HG02885 (cell line): ENCODE data around the gene COX6A1.
"Not testable (repeated sequence)": the region's sequence is repeated elsewhere in the genome, so short reads cannot be mapped to it uniquely, and the experiment has no call there.

Experiments used
- ATAC-seq: cut with Tn5 transposase; IDR thresholded peaks from one replicate; pipeline ENCODE4 v1.9.1; 2021; ENCODE audit warnings: mild to moderate bottlenecking; ENCODE audit not compliant: unreplicated experiment, poor library complexity

Gene COX6A1

DNA sequence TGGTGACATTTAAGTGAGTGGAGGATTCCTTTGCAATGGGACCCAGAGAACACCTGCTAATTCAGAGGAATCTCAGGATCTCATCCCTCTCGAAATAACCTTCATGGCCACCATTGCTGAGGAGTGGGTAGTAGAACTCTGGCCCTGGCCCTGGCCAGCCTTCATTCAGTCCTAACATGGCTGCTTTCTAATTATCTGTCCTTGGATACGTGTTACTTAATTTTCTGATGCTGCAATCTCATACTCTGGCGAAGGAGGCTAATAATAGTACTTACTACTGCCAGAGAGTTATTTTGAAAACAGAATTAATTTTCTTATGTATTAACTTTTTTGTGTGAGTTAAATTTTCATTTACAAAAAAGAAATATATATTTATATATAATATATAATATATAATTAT is 12.1 kb upstream of the COX6A1 start:
- no peak for ATAC-seq

DNA sequence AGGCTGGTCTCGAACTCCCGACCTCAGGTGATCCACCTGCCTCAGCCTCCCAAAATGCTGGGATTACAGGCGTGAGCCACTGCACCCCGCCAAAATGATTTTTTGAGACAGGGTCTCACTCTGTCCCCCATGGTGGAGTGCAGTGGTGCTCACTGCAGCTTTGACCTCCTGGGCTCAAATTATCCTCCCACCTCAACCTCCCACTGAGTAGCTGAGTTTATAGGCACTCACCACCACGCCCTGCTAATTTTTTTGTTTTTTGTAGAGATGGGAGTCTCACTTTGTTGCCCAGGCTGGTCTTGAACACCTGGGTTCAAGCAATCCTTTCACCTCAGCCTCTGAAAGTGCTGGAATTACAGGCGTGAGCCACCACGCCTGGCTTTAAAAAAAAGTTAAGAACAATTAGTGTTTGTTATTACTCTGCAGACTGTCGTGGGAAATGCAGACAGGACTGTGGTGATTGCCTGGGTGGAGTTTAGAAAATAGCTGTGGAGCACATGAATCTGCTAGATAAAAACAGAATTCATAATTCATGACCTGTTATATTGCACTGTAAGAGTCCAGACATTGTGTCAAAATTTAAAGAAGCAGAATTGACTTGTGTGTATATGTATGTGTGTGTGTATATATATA is 9.2 kb upstream of the COX6A1 start:
- no peak for ATAC-seq

DNA sequence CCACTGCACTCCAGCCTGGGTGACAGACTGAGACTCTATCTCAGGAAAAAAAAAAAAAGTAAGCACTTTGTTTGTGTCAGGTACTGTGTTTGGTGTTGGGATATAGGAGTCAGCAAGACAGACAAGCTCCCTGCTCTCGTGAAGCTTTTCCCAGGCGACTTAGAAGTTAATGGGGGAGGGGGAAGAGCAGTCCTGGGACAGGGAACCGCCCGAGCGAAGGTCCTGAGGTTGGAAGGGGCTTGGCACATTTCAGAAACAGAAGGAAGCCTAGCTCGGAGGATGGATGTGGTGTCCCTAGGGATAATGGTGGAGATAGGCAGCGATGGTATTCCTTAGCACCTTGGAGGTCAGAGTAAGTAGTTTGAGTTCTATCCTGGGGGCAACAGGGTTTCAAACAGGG is 8.5 kb upstream of the COX6A1 start:
- no peak for ATAC-seq

DNA sequence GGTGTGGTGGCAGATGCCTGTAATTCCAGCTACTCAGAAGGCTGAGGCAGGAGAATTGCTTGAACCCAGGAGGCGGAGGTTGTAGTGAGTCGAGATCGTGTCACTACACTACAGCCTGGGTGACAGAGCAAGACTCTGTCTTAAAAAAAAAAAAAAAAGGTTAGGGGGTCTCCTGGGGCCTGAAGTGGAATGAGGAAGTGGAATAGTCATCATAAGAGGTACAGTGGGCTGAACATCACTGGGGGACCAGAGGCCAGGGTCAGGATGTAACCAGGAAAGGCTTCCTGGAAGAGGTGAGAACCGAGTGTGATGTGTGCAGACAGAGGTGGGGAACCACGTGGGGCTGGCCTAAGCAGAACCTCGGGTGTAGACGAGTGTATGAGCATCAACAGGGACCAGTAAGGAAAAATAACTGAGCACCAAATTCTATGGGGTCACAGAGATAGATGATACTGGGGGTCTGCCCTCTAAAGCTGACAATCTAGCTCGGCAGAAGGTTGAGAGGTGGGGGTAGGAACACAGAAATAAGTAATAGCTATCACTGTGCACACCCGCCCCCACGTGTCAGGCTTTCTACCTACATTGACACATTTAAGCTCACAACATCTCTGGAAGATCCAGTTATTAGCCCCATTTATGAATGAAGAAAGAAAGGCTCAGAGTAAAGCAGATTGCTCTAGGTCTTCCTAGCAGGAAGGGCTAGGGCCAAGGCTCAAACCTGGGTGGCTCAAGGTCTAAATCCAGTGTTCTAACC is 5.0 kb upstream of the COX6A1 start:
- ATAC-seq, result no peak

DNA sequence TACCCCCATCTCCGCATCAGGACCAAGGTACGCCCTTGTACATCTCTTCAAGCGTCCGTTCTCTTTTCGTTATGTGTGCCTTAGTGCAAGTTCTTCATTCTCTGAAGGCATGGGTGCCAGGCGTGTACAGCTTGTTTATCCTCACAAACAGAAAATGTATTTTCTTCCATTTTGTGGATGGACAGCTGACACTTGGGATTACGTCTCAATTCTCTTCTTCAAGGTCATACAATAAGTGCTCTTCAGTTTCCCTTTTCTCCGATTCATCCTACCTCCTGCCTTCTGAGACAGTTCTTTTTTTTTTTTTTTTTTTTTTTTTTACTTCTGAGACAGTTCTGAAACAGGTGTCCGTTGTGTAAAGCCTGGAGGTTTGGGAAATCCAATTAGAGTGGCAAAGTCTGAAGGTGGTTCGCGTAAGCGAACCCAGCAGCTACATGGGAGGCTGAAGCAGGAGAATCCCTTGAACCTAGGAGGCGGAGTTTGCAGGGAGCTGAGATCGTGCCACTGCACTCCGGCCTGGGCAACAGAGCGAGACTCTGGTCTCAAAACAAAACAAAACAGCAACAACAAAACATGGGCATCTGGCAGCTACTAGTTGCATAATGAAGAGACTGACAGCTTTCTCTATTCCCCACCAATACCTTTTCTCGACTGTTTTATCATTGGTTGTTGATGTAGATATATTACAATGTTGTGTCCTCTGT is 734 bp downstream of the COX6A1 start:
- ATAC-seq, result no peak

DNA sequence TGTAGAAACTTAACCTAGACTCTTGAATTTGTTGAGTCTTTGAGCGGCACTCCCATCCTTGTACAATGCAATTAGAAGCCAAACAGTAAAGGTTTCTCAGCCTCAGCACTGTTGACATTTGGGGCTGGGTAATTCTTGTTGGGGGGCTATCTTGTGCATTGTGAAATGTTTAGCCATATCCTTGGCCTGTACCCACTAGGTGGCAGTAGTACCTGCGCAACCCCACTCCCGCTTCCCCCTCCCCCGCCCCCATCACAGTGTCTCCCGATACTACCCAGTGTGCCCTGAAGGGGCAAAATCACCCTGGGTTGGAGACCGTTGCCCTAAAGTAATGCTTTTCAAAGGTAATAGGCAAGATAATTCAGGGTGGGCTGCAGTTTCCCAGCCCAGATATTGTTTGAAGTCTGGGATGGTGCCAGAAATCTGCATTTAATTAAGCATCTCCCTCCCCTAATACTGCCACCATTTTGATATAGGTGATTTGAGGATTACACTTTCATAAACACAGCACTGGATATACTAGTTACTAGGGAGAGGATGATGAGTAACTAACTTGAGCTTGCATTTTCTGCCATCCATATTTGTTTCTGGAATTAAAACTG is 1.8 kb downstream of the COX6A1 start:
- no peak for ATAC-seq

DNA sequence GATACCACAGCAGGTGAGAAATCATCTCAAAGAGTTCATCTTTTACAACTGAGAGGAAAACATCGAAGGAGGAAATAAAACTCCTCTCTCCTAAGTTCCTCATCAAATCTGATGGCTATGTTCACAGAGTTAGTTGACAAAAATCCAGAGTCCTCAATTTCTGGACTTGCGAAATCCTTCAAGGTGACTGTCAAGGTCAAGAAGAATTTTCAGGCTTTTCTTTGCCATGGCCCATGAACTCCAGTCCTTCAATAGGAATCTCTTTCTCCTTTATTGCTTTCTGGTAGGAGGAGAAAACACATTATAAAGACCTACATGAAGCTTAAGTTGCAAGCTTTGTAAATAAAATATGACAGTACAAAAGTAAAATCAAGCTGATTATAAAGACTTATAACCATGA is 6.8 kb downstream of the COX6A1 start:
- ATAC-seq, result no peak

DNA sequence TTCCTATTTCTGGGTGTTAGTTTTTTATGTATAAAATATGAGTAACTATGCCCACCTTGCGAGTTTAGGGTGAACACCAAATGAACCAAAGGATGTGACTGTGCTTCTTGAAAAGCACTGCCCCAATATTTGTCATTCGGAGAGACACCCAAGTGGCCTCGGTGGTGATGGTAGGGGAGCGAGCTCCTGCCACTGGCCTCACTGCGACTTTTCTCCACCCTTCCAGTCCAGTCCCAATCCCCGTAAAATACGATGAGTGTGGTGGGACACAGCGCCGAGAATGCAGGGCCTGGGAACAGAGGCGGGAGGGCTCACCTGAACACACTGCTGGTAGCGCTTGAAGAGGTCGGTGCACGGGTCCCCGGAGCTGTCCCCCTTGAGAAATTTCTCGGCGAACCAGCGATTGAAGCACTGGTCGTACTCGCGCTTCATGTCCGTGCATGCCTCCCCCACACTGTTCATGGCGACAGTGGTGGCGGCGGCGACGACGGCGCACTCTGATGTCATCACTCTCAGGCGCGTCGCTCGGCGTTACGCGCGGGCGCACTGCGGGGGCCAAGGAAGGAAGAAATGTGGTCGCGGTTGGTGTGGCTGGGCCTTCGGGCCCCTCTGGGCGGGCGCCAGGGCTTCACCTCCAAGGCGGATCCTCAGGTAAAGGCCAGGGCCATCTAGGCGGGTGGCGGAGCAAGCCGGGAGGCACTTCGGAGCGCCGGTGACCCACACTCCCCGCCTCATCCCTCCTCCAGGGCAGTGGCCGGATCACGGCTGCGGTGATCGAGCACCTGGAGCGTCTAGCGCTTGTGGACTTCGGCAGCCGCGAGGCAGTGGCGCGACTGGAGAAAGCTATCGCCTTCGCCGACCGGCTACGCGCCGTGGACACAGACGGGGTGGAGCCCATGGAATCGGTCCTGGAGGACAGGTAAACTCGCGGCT is 8.3 kb downstream of the COX6A1 start, which contains the start of the genes GATC and TRIAP1:
TSS of gene GATC (plus strand) at position 534 of the 933 bp plus-strand sequence. CDS start at position 571, 37 bp downstream.
TSS of gene TRIAP1 (minus strand) at position 474 of the 933 bp plus-strand sequence. CDS start at position 462, 12 bp downstream.
- peak; percentile 91 for ATAC-seq

DNA sequence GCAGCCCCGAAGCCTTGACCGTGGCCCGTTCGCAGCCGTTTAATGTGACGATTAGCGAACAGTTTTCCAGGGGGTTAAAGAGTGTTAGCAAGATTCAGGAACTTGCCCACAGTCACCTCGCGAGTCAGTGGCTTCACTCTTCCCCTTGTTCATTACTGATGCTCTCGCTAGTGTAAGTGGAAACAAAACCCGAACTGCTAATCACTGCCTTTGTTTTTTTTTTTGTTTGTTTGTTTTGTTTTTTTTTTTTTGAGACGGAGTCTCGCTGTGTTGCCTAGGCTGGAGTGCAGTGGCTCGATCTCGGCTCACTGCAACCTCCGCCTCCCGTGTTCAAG is 8.9 kb downstream of the COX6A1 start:
- not testable (repeated sequence) for ATAC-seq

DNA sequence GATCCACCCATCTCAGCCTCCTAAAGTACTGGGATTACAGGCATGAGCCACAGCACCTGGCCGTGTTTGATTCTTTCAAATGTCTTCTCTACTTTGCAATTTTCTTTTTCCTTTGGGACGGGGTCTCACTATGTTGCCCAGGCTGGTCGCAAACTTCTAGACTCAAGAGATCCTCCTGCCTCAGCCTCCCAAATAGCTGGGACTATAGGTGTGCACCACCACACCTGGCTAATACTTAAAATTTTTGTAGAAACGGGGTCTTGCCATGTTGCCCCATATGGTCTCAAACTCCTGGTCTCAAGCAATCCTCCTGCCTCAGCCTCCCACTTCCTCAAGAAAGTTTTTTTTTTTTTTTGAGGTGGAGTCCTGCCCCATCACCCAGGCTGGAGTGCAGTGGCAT is 10.1 kb downstream of the COX6A1 start:
- ATAC-seq, result no peak

DNA sequence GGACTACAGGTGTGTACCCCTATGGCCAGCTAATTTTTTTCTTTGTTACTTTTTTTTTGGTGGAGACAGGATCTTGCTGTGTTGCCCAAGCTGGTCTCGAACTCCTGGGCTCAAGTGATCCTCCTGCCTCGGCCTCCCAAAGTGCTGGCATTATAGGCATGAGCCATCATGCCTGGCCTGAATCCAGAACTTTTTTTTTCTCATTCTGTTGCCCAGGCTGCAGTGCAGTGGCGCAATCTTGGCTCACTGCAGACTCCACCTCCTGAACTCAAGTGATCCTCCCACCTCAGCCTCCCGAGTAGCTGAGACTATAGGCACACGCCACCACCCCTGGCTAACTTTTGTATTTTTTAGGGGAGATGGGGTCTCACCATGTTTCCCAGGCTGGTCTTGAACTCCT is 14.6 kb downstream of the COX6A1 start:
- not testable (repeated sequence) for ATAC-seq

DNA sequence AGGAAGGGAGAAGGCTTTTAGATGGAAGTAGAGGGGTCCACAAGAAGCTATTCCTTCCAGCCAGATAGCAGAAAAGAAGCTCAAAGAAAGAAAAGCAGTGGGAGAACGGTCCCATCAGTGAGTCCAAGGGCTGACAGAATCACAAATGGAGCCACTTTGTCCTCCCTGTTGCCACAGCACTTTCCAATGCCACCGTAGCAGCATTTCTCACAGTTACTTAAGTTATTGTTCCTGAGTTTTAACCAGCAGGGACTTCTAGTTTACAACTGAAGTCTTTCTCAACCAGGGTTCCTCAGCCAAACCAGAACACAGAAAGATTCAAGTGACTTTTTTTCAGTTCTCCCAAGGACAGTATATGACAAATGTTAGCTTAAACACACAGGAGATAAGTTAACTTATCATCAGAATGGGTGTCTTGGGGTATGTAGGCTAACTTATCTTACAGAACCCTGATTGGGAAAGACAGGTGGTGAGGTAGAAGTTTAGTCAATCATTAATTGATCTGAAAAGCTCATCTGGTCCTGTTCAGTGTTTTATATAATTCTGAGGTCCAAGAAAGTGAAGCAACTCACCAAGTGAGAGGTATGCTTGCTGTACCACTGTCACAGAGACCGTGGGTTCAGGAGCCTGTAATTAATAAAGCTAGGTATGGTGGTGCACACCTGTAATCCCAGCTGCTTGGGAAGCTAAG is 15.3 kb downstream of the COX6A1 start:
- no peak for ATAC-seq

DNA sequence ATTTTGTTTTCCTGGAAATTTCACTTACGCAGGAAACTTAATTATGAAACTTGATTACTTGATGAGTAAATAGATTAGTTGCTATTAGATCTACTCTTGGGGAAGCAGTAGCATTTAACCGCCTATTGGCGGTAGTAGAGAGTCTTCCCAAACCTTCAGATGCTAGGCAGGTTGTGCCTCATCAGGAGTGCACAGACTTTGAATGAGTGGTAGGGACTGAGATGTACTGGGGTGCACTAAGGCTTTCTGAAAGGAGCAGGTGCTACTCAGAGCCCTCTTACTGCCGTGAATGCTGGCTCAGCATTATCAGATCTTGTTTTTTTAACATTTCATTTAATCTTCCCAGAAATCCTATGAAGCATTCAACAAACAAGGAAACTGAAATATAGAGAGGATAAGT is 16.1 kb downstream of the COX6A1 start:
- no peak for ATAC-seq

DNA sequence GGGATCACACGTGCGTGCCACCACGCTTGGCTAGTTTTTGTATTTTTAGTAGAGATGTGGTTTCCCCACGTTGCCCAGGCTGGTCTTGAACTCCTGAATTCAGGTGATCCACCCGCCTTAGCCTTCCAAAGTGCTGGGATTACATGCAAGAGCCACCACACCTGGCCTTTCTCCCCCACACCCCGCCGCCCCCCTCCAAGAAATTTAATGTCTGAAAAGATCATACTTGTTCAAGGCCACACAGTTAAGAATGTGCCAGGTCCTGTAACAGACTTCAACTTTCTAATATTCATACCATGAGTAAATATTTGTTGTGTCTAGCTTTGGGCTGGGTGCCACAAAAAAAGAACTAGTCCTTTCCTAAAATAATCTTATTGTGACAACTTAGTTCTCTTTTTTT is 17.4 kb downstream of the COX6A1 start:
- no peak for ATAC-seq

DNA sequence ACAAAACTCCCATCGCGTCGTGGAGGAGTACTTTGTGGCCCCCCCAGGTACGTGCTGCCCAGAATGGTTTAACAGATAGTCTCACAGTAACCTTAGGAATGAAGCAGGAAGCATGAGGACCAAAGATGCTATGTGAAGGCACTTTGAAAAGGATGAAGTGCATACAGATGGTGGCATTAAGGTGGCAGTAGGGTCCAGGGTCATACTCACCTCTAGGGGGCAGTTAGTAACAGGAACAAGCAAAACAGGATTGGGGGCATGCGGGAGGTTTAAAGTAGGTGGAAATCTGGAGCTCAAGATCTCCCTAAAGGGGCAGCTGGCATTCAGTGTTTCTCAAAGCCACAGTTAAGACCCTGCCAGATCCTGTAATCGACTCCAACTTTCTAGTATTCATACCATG is 19.2 kb downstream of the COX6A1 start:
- ATAC-seq, result no peak

DNA sequence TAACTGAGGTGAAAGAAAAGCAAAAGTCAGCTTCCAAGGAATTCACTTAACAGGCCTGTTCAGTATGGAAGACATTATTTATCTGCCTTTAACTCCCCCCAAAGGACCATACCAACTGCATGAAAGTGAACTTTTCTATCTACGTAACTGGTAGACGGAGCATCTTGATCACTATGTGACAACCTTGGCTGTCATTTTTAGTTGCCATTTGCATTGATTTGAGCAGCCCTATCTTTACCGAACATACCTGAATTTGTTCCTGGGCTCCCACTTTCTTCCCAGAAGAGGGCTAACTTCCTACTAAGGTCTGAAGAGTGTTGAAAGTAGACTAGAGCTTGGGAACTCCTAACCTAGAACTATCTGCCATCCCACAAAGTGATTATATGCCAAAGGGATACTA is 22.2 kb downstream of the COX6A1 start:
- ATAC-seq, result no peak

DNA sequence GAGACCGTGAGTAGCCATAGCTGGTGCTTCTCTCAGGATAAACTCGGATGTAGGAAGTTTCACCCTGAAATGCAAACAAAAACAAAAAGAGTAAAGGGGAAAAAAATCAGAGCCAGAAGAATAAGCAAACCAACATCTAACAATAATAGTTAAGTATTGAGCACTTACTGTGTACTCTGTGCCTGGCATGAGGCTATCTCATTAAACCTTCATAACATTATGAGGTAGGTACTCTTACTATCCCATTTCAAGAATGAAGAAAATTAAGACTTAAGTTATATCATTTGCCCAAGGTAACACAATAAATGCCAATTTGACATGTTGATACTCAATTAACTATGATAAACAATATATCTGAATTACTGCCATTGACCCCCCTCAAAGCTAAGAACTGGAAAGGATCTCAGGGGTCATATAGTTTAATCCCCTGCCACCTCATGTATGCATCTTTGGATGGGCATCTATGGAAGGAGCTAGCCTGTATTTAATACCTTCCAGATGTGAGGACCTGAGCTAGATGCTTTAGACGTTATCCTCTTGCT is 24.3 kb downstream of the COX6A1 start:
- ATAC-seq, result no peak

DNA sequence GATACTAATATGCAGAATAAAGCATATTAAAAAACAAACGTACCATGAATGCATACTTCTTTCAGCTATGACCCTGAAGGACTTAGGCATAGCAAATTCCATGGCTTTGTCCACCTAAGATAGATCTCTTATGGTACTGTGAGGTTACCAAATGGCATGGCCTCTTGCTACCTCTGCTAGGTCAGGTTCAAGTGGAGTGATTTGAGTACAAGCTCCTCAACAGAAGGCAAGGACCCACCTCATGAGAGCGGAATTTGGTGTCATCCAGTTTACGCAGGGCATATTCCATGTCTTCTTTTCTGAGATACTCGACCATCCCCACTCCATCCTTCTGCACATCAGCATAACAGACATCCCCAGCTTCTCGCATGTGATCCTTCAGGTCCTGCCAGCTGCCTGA is 25.8 kb downstream of the COX6A1 start:
- ATAC-seq, result no peak

DNA sequence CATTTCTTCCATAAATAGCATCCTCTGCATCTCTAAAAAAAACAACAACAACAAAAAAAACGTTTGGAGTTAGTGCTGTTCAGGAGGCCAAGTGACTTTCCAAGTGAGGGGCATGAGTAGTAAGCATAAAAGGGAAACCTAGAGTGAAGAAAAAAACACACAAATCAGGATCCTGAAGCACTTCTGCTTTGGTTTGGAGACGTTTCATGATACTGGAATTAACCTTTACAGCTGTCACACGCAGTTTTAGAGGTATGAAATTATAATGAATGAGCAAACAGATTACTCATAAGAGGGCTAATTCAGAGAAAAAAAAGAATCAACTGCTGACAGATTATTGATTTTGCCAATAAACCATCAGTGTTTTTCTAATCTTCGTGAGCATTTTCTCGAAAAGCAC is 27.8 kb downstream of the COX6A1 start:
- no peak for ATAC-seq
